Tibial artery (tissue), 4 donors: ENCODE data around the gene PCDHGA1.

ENCODE experiments used
- DNase-seq, 2 donors: peaks; one replicate each; pipeline ENCODE4 v3.0.0-alpha.2; 2019
- H3K27ac ChIP-seq, 2 donors: fragments of 200-600 bp; sonication (generic) in 1 of 2; 1 replicate in 1 of 2; 2 replicates in 1 of 2; pipeline ENCODE4 v1.5.1; 2018 to 2019; ENCODE audit warnings: mild to moderate bottlenecking in 1 of 2
- H3K27me3 ChIP-seq, 2 donors: fragments of 200-600 bp; sonication (generic) in 1 of 2; one replicate each; pipeline versions ENCODE4 v1.5.1 to v1.6.0; 2016 to 2019
- H3K36me3 ChIP-seq, 3 donors: fragments of 200-600 bp; sonication (generic) in 2 of 3; one replicate each; pipeline ENCODE4 v1.5.1; 2016 to 2019; ENCODE audit warnings: mild to moderate bottlenecking in 2 of 3
- H3K4me1 ChIP-seq, 4 donors: fragments of 200-600 bp; sonication (generic) in 2 of 4; 1 replicate in 3 of 4; 2 replicates in 1 of 4; pipeline ENCODE4 v1.5.1; 2016 to 2019
- H3K4me3 ChIP-seq, 2 donors: fragments of 200-600 bp; sonication (generic) in 1 of 2; 1 replicate in 1 of 2; 2 replicates in 1 of 2; pipeline ENCODE4 v1.5.1; 2018 to 2019; ENCODE audit warnings: mild to moderate bottlenecking in 2 of 2
- H3K9me3 ChIP-seq, 3 donors: fragments of 200-600 bp; sonication (generic) in 1 of 3; one replicate each; pipeline ENCODE4 v1.5.1; 2016 to 2019
- CTCF ChIP-seq, 2 experiments: fragments of 200-600 bp in 1 of 2; fragments of 450-650 bp in 1 of 2; IDR thresholded peaks; one replicate each; pipeline ENCODE4 v1.5.1; 2017 to 2019; ENCODE audit warnings: antibody characterized with exemption in 2 of 2, mild to moderate bottlenecking in 1 of 2, moderate library complexity in 1 of 2
- intact Hi-C: fragments of 100-400 bp; cut with DNase I; formaldehyde crosslinking; loops from one replicate; pipeline ENCODE4 v1.15.0; 2023; ENCODE audit warnings: low total_unique reads

Gene PCDHGA1

GRCh38 chr5:141559461-141559860, 229.1 kb downstream of the PCDHGA1 start:
- Histone ChIP-seq H3K27me3 (no peaks in the 10 kb centered on the region), H3K27ac (peak overlapping the region; percentile 78 to 79), H3K4me1 (peaks cover 0 to 33% (median 17%) of the 10 kb centered on the region in 4 donors), H3K9me3 (no peaks in the 10 kb centered on the region), H3K4me3 (no peak overlapping the region), H3K36me3 (peaks cover 0 to 7% (median 6%) of the 10 kb centered on the region in 3 donors)
- intact Hi-C loops = loop anchor here (5.0 to 10.0 kb wide), 2 partner anchors 47 to 145 kb away; partner anchors contain the start of genes PCDHGA10 and PCDHGB7
- no peak for TF ChIP-seq CTCF (IDR thresholded peaks at IDR 0.05)
- DNase-seq = no peak

GRCh38 chr5:141560151-141560550, 229.8 kb downstream of the PCDHGA1 start:
- peak overlapping the region; percentile 78 to 79 for H3K27ac ChIP-seq
- no peak for DNase-seq
- intact Hi-C loops = loop anchor here (5.0 kb wide), 1 partner anchor 238 kb away; the partner anchor contains the start of gene TAF7
- peaks cover 0 to 35% (median 17%) of the 10 kb centered on the region in 4 donors for H3K4me1 ChIP-seq
- no peak for TF ChIP-seq CTCF (IDR thresholded peaks at IDR 0.05)
- H3K36me3 ChIP-seq = peaks cover 0 to 7% (median 6%) of the 10 kb centered on the region in 3 donors
- H3K4me3 ChIP-seq = peak overlapping the region; percentile 15 to 18
- no peaks in the 10 kb centered on the region for H3K27me3 ChIP-seq
- H3K9me3 ChIP-seq = no peaks in the 10 kb centered on the region

GRCh38 chr5:141560725-141561483, 230.6 kb downstream of the PCDHGA1 start:
- Histone ChIP-seq H3K27ac (peak overlapping the region; percentile 78 to 79), H3K4me1 (peaks cover 0 to 35% (median 17%) of the 10 kb centered on the region in 4 donors), H3K36me3 (peaks cover 1 to 12% (median 4%) of the 10 kb centered on the region in 3 donors), H3K4me3 (peak overlapping the region; percentile 15 to 18), H3K9me3 (no peaks in the 10 kb centered on the region), H3K27me3 (no peaks in the 10 kb centered on the region)
- DNase-seq = peak; percentile 87 to 96
- intact Hi-C loops = loop anchor here (5.0 kb wide), 1 partner anchor 239 kb away; the partner anchor contains the start of gene TAF7
- peak; percentile 77 to 87 for TF ChIP-seq CTCF (IDR thresholded peaks at IDR 0.05)
